Stromal cell of bone marrow (primary cell): ENCODE data around the gene MLANA.

Source experiments
- DNase-seq: peaks from one replicate; pipeline ENCODE4 v3.0.0-alpha.2; 2012; ENCODE audit warnings: low read depth

MLANA gene

DNA sequence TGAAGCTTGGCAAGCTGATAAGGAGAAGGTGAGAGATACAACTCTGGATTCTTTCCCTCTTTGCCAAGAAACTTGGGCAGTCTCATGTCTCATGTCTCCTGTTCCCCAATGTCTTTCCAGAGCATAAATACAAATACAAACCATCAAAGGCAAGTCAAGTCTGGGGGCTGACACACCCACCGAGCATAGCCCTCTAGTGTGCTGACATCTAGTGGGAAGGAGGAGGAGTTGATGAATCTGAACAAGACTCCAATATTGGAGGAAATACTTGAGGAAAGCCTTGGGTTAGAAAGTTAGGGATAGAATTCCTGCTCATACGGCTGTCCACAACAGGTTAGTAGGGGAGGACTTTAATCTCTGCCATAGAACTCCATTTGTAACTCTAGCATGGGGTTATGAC, 8.6 kb downstream of the MLANA start:
- DNase-seq = no peak

DNA sequence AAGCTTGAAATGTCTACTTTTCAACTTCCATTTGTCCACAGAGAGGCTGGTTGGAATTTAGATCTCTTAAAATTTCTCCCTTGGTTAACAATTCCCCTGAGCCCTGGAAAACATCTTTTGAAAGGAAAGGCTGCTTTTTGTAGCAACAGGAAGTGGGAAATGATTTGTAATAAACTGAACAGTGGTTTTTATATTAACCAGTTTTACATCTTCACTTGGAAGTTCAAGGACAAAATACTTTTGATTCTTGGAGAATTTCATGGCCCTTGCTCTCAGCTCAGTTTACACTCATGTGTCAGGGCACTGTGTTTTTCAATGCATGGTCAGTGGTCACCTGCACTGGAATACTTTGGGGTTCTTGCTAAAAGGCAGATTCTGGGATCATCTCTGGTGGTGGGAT, 9.9 kb downstream of the MLANA start:
- no peak for DNase-seq

DNA sequence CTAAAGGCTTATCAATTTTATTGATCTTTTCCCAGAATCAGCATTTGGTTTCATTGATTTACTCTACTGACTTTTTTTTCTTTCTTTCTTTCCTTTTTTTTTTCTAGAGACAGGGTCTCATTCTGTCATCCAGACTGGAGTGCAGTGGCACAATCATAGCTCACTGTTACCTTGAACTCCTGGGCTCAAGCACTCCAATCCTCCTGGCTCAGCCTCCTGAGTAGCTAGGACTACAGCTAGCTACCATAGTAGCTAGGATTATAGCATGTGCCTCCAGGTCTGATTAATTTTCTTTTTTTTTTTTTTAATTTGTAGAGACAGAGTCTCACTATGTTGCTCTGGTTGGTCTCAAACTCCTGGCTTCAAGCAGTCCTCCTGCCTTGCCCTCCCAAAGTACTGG, 11.7 kb downstream of the MLANA start:
- DNase-seq = no peak

GRCh38 chr9:5908918-5909317, 18.2 kb downstream of the MLANA start:
- no peak for DNase-seq

DNA sequence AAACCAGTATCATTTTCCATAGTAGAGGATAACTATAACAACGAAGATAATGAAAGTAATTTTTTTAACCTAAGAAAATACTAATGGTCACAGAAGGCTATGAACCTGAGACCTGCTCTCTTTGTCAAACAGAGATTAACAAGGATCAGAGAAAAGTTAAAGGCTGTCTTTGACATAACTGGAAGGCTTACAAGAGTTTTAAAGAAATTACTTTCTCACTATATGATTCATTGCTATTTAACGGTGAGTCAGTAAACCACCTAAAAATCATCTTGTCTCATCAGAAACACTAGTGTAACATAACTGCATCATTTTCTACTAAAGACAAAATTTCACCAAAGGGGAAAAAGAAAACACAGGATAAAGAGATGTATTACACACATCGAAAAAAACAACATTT, 19.3 kb downstream of the MLANA start:
- no peak for DNase-seq

- DNase-seq = no peak
Measured at GRCh38 chr9:5910413-5911057, 19.8 kb downstream of the MLANA start.

DNA sequence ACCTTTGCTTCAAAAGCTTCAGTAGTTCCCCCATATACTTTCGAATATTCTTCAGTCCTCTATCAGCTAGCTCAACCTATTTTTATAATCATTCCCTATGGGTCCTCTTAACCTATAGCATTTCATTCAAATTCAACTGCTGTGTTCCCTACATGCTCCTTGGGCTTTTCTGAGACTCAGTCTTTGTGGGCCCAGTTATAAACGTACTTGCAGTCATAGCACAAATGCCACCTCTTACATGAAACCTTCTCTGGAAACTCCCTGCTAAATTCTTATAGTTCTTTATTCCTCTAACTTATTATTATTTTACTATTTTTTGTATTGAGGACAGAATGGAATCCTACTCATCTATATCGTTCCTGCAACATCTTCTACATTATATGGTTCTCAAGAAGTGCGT, 24.7 kb downstream of the MLANA start:
- no peak for DNase-seq

GRCh38 chr9:5917273-5917672, 26.6 kb downstream of the MLANA start:
- DNase-seq = no peak

DNA sequence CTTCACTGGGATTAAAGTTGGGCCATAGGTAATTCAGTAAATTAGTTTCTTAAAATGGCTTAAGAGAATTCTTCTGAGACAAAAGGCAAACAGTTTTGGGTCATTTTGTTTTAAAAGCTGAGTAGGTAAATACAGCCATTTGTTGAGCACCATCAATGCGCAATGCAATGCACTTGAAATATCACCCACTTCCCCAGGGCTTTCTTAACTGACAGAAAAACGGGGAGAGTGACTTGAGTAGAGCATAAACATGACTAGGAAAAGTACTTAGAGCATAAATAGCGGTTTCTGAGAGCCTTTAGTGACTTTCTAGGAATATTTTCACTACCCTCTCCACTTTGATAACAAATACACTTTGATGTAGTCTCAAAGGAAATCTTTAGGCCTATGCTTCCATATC, 27.2 kb downstream of the MLANA start:
- no peak for DNase-seq

DNA sequence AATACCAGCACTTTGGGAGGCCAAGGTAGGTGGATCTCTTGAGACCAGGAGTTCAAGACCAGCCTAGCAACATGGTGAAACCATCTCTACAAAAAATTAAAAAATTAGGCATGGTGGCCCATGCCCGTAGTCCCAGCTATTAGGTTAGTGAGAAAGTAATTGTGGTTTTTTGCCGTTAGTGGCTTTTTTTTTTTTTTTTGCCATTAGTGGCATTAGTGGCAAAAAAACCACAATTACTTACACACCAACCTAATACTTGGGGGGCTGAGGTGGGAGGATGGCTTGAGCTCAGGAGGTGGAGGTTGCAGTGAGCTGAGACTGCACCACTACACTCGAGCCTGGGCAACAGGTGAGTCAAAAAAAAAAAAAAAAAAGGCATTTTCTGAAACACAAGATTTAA, 27.8 kb downstream of the MLANA start:
- no peak for DNase-seq

- DNase-seq = peak; percentile 58
Measured at GRCh38 chr9:5920860-5921328, 30.2 kb downstream of the MLANA start.

DNA sequence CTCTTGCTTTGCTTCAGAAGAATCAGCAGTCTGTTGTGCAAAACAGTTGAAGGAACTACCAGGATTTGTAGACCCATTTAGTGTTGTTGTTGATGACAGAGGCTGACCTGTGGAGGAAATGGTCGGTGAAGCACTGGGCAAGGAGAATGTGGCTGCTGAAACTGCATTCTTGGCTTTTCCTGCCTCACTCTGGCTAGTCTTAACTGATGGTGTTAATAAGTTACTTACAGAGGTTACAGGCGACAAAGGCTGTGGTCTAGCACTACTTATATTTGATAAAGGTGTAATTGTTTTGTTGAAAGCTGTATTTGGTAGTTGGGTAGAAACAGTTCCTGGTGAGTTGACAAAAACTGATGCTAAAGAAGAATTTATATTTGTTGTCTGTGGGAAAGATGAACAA, 31.5 kb downstream of the MLANA start:
- DNase-seq = no peak

GRCh38 chr9:5931657-5932056, 41.0 kb downstream of the MLANA start:
- no peak for DNase-seq

GRCh38 chr9:5938449-5938848, 47.8 kb downstream of the MLANA start:
- DNase-seq = no peak

- DNase-seq = no peak
Measured at GRCh38 chr9:5939530-5939929, 48.8 kb downstream of the MLANA start.

- no peak for DNase-seq
Measured at GRCh38 chr9:5941214-5941613, 50.5 kb downstream of the MLANA start.

GRCh38 chr9:5945112-5945511, 54.4 kb downstream of the MLANA start:
- DNase-seq = no peak

- DNase-seq = no peak
Measured at GRCh38 chr9:5947912-5948311, 57.2 kb downstream of the MLANA start.

GRCh38 chr9:5949103-5949699, 58.5 kb downstream of the MLANA start:
- no peak for DNase-seq

GRCh38 chr9:5950261-5950660, 59.6 kb downstream of the MLANA start:
- DNase-seq = no peak

DNA sequence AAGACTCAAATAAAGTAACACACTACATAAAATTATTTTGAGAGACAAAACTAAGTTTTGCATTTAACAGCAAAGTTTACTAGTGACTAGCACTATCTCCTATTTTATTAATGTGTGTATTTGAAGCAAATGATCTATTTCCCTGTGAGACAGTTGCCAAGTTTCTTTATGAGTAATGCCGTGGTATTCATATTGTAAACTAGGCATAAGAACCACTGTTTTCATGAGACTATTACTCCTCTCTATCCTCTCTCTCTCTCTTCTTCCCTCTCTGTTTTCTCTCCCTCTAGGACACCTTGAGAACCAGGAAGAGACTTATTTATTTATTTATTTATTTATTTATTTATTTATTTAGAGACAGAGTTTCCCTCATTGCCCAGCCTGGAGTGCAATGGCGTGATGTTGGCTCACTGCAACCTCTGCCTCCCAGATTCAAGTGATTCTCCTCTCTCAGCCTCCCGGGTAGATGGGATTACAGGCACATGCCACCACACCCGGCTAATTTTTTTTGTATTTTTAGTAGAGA, 61.1 kb downstream of the MLANA start:
- peak; percentile 34 for DNase-seq

- no peak for DNase-seq
Measured at GRCh38 chr9:5953743-5954707, 63.3 kb downstream of the MLANA start.

GRCh38 chr9:5957166-5957565, 66.5 kb downstream of the MLANA start:
- DNase-seq = no peak
